MCF 10A (cell line): ENCODE data around the gene CYP27A1. TPM values are rescaled to one million over a fixed set of nuclear protein-coding genes. Genes with fewer than 3 reads are reported as not detected.
A peak's percentile ranks its signal among the peaks of the same experiment; 100 is the strongest.

Source experiments
- BruUV-seq: library from RNA; stranded (reverse); fragments of 400-500 nt; replicated peaks from 2 replicates; lab custom pipeline; 2021; lab: Mats Ljungman, UMichigan
- CTCF ChIA-PET: fragments of 300-600 bp; sonication (Branson Sonifier 250); formaldehyde crosslinking; extraction: SDS; loops from one replicate; lab custom pipeline; 2021; ENCODE audit warnings: antibody characterized with exemption, inconsistent platforms; lab: Yijun Ruan, JAX
- POLR2A ChIA-PET: fragments of 300-600, 350-650 bp; sonication (Branson Sonifier 250); formaldehyde crosslinking; extraction: SDS; loops from one replicate; lab custom pipeline; 2020; ENCODE audit warnings: antibody characterized with exemption, inconsistent platforms; lab: Yijun Ruan, JAX
- DNase-seq: peaks from one replicate; pipeline ENCODE4 v3.0.0-alpha.2; 2018; ENCODE audit not compliant: unreplicated experiment
- H3K27ac Mint-ChIP-seq: one replicate; pipeline ENCODE4 v1.8.0; 2022; ENCODE audit warnings: mild to moderate bottlenecking, low read depth, mixed read lengths; ENCODE audit not compliant: unreplicated experiment
- H3K27me3 Mint-ChIP-seq: one replicate; pipeline ENCODE4 v1.8.0; 2022; ENCODE audit warnings: mixed read lengths; ENCODE audit not compliant: insufficient read depth, unreplicated experiment
- H3K36me3 Mint-ChIP-seq: one replicate; pipeline ENCODE4 v1.8.0; 2022; ENCODE audit warnings: mild to moderate bottlenecking, moderate library complexity, mixed read lengths; ENCODE audit not compliant: insufficient read depth, unreplicated experiment
- H3K4me1 Mint-ChIP-seq: one replicate; pipeline ENCODE4 v1.8.0; 2022; ENCODE audit warnings: mixed read lengths; ENCODE audit not compliant: insufficient read depth, unreplicated experiment
- H3K4me3 Mint-ChIP-seq: one replicate; pipeline ENCODE4 v1.8.0; 2022; ENCODE audit warnings: mild to moderate bottlenecking, moderate library complexity, mixed read lengths; ENCODE audit not compliant: unreplicated experiment
- H3K9me3 Mint-ChIP-seq: one replicate; pipeline ENCODE4 v1.8.0; 2022; ENCODE audit warnings: mixed read lengths; ENCODE audit not compliant: unreplicated experiment
- intact Hi-C: fragments of 100-400 bp; cut with micrococcal nuclease; formaldehyde crosslinking; loops from 2 replicates; pipeline ENCODE4 v1.14.1; 2022
- total RNA-seq: library from RNA; stranded (reverse); gene quantifications from 2 replicates; pipeline ENCODE4 v1.2.3, GENCODE V29; 2022
- TF ChIP-seq, protein P1 (sequence below): fragments of 200-600 bp; IDR thresholded peaks from one replicate; pipeline ENCODE4 v1.8.0; 2022; ENCODE audit warnings: antibody characterized with exemption, mild to moderate bottlenecking; ENCODE audit not compliant: unreplicated experiment

CYP27A1 gene
- total RNA-seq, 1 experiment from 2014 or later, result not detected

DNA sequence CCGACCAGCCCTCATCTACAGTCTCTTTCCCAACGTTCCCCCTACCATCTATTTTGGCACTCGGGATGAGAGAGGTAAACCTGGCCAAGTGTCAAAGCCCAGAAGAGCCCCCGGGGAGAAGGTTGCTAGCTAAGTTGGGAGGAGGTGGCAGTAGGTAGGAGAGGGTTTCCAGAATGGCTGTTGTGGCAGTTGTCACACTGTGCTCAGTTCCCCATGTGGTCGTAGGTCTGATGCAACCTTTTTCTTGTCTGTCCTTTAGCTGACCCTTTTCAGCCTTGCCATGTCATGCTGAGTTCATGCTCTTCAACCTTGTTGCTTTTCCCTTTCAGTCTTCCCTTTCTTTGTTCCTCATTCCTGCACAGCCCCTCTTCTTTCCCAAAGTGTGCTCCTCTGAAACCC is 36.8 kb upstream of the CYP27A1 start:
- TF ChIP-seq, protein P1, sequence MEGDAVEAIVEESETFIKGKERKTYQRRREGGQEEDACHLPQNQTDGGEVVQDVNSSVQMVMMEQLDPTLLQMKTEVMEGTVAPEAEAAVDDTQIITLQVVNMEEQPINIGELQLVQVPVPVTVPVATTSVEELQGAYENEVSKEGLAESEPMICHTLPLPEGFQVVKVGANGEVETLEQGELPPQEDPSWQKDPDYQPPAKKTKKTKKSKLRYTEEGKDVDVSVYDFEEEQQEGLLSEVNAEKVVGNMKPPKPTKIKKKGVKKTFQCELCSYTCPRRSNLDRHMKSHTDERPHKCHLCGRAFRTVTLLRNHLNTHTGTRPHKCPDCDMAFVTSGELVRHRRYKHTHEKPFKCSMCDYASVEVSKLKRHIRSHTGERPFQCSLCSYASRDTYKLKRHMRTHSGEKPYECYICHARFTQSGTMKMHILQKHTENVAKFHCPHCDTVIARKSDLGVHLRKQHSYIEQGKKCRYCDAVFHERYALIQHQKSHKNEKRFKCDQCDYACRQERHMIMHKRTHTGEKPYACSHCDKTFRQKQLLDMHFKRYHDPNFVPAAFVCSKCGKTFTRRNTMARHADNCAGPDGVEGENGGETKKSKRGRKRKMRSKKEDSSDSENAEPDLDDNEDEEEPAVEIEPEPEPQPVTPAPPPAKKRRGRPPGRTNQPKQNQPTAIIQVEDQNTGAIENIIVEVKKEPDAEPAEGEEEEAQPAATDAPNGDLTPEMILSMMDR, result no peak
- Mint-ChIP-seq H3K4me1 (no peaks in the 10 kb centered on the region), H3K27ac (peak overlapping the region; percentile 21), H3K9me3 (no peaks in the 10 kb centered on the region), H3K36me3 (peaks cover 72% of the 10 kb centered on the region), H3K4me3 (no peak overlapping the region), H3K27me3 (no peaks in the 10 kb centered on the region)
- CTCF ChIA-PET, result interaction anchor here (0.6 to 2.7 kb wide), 4 partner anchors 13 to 103 kb away, joined by 3 to 10 read pairs (median 4); no protein-coding TSS in a partner anchor
- no peak for DNase-seq
- POLR2A ChIA-PET, result no interaction called here
- intact Hi-C loops, result no loop called here
- no TSS peak for BruUV-seq

DNA sequence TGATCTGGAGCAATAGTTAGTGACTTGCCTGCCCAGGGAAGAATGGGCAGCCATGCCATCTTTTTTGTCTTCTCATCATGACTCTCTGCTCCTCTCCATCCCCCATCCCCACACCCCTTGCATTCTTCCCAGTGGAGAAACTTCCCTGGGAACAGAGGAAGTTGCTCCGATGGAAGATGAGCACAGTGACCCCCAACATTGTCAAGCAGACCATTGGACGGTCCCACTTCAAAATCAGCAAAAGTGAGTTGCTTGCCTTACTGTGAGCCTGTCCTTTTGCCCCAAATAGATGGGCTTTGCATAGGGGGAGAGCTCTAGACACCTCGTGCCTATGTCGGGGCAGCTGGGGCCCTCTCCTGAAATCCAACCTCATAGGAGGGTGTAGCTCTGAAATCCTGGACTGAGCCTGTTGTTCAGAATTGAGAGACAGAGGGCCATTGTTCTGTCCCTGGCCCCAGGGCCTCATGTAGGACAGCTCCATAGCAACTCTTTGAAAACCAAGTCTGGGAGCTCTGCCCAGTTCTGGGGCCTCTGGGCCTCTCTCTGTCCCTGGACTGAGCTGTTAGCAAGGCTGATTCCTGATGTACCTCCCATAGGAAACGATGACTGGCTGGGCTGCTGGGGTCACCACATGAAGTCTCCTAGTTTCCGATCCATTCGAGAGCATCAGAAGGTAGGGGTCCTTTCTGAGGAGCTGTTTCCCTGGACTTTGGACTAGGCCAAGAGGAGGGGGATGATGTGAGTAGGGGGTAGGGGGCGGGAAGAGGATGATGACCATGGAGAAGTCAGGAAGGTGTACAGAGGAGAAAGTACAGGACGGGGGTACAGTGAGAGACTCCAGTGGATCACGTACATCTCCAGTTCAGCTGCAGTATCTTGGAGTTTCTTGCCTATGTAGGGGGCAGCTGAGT is 36.1 kb upstream of the CYP27A1 start:
- intact Hi-C loops, result no loop called here
- no TSS peak for BruUV-seq
- CTCF ChIA-PET, result interaction anchor here (0.5 to 2.7 kb wide), 8 partner anchors 11 to 550 kb away, joined by 3 to 10 read pairs (median 4); no protein-coding TSS in a partner anchor
- DNase-seq, result peak; percentile 8
- peaks cover 78% of the 10 kb centered on the region for H3K36me3 Mint-ChIP-seq
- POLR2A ChIA-PET, result interaction anchor here (0.6 kb wide), 1 partner anchor 71 kb away, joined by 4 read pairs; no protein-coding TSS in a partner anchor
- H3K4me1 Mint-ChIP-seq, result no peaks in the 10 kb centered on the region
- H3K27ac Mint-ChIP-seq, result peak overlapping the region; percentile 21
- TF ChIP-seq, protein P1, result no peak
- no peaks in the 10 kb centered on the region for H3K9me3 Mint-ChIP-seq
- H3K27me3 Mint-ChIP-seq, result no peaks in the 10 kb centered on the region
- H3K4me3 Mint-ChIP-seq, result no peak overlapping the region

DNA sequence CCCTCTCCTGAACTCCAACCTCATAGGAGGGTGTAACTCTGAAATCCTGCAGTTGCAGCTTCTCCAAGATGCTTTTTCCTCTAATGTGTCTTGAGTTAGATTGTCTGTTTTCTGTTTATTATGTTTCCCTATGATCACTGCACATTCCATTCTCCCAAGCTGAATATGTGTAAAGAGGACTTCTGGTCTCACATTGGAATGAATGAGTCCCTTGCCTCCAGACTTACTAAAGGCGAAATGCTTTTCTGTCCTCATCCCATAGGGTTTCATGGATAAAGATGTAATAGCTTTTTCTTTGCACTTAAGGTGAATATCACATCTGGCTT is 35.5 kb upstream of the CYP27A1 start:
- intact Hi-C loops, result no loop called here
- Mint-ChIP-seq H3K4me1 (no peaks in the 10 kb centered on the region), H3K36me3 (peaks cover 83% of the 10 kb centered on the region), H3K9me3 (no peaks in the 10 kb centered on the region), H3K27ac (no peak overlapping the region), H3K4me3 (no peak overlapping the region), H3K27me3 (no peaks in the 10 kb centered on the region)
- no peak for DNase-seq
- CTCF ChIA-PET, result interaction anchor here (0.5 to 2.7 kb wide), 4 partner anchors 12 to 549 kb away, joined by 3 to 10 read pairs (median 4); no protein-coding TSS in a partner anchor
- no TSS peak for BruUV-seq
- TF ChIP-seq, protein P1, result no peak
- POLR2A ChIA-PET, result interaction anchor here (0.6 to 0.7 kb wide), 2 partner anchors 71 to 430 kb away, joined by 3 to 4 read pairs; partner anchors contain the start of gene CNPPD1

DNA sequence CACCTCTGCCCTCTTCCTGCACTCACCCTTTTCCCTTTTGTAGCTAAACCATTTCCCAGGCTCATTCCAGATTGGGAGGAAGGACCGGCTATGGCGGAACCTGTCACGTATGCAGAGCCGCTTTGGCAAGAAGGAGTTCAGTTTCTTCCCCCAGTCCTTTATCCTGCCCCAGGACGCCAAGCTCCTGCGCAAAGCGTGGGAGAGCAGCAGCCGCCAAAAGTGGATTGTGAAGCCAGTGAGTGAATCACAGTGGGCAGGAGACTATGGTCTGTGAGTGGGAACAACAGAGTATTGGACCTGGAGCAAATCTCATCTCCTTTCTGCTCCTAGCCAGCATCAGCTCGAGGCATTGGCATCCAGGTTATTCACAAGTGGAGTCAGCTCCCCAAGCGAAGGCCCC is 35.0 kb upstream of the CYP27A1 start:
- Mint-ChIP-seq H3K27me3 (no peaks in the 10 kb centered on the region), H3K4me1 (no peaks in the 10 kb centered on the region), H3K9me3 (no peaks in the 10 kb centered on the region), H3K36me3 (peaks cover 85% of the 10 kb centered on the region), H3K27ac (no peak overlapping the region), H3K4me3 (no peak overlapping the region)
- TF ChIP-seq, protein P1, result no peak
- CTCF ChIA-PET, result interaction anchor here (1.4 to 2.7 kb wide), 2 partner anchors 12 to 15 kb away, joined by 5 to 10 read pairs; no protein-coding TSS in a partner anchor
- DNase-seq, result no peak
- BruUV-seq, result no TSS peak
- intact Hi-C loops, result no loop called here
- POLR2A ChIA-PET, result interaction anchor here (0.7 kb wide), 1 partner anchor 429 kb away, joined by 3 read pairs; the partner anchor contains the start of gene CNPPD1
